ENCODE results near the gene ETHE1.
"Not testable (repeated sequence)": the region's sequence is repeated elsewhere in the genome, so short reads cannot be mapped to it uniquely, and the experiment has no call there.

Gene ETHE1

DNA sequence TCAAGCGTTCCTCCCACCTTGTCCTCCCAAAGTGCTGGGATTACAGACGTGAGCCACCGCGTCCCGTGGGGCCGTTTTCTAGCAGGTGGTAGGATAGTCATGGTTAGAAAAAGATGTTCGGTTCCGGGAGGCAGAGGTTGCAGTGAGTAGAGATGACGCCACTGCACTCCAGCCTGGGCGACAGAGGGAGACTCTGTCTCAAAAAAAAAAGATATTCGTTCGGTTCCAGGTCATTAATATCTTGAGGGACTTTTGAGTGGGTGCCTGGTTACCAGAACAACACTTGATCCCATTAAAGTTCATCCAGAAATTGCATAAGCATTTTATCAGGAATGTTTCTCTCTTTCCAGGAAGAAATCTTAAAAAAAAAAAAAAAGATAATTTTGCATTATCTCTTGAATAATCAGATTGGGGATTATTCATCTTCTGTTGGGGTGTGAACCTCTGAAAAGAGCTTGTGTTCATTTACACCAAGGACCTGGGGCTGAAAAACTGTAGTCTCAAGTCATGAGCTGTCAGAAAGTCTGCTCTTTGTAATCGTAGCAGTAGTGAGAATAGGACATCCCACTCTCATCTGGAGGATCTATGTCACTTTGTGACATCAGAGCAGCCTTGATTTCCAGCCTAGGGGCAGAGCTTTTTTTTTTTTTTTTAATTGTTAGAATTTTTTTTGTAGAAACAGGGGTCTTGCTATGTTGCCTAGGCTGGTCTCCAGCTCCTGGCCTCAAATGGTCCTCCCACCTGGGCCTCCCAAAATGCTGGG is 1.0 kb upstream of the ETHE1 start:
- no peaks in the 10 kb centered on the region for H3K79me2 ChIP-seq (ENCODE audit: insufficient read depth, low read length)
- H3K36me3 ChIP-seq (ENCODE audit: insufficient read depth, low read length): no peaks in the 10 kb centered on the region
- no peaks in the 10 kb centered on the region for H3K27me3 ChIP-seq (ENCODE audit: insufficient read depth, low read length)
- H3K9me3 ChIP-seq (ENCODE audit: low read length): no peaks in the 10 kb centered on the region
- peak overlapping the region; percentile 76 for H3K4me2 ChIP-seq (ENCODE audit: low read length)
- H4K20me1 ChIP-seq (ENCODE audit: insufficient read depth, low read length): no peaks in the 10 kb centered on the region
- H3K9ac ChIP-seq (ENCODE audit: low read length): no peak overlapping the region
- H3K9me2 ChIP-seq (ENCODE audit: low read depth, low read length): no peaks in the 10 kb centered on the region
- H3K27ac ChIP-seq (ENCODE audit: low read depth, low read length, poor library complexity, severe bottlenecking): no peak overlapping the region
- H3F3A ChIP-seq (ENCODE audit: insufficient read depth, low read length): no peaks in the 10 kb centered on the region
- TF ChIP-seq, protein P1, sequence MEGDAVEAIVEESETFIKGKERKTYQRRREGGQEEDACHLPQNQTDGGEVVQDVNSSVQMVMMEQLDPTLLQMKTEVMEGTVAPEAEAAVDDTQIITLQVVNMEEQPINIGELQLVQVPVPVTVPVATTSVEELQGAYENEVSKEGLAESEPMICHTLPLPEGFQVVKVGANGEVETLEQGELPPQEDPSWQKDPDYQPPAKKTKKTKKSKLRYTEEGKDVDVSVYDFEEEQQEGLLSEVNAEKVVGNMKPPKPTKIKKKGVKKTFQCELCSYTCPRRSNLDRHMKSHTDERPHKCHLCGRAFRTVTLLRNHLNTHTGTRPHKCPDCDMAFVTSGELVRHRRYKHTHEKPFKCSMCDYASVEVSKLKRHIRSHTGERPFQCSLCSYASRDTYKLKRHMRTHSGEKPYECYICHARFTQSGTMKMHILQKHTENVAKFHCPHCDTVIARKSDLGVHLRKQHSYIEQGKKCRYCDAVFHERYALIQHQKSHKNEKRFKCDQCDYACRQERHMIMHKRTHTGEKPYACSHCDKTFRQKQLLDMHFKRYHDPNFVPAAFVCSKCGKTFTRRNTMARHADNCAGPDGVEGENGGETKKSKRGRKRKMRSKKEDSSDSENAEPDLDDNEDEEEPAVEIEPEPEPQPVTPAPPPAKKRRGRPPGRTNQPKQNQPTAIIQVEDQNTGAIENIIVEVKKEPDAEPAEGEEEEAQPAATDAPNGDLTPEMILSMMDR (IDR thresholded peaks at IDR 0.05; ENCODE audit: low read length): no peak
- no peak for TF ChIP-seq EZH2 (IDR thresholded peaks at IDR 0.05; ENCODE audit: borderline replicate concordance, low read length)
- H3K4me3 ChIP-seq (ENCODE audit: low read depth, low read length, poor library complexity, severe bottlenecking): no peak overlapping the region
- H2AFZ ChIP-seq (ENCODE audit: low read length): no peak overlapping the region
- peaks cover 38% of the 10 kb centered on the region for H3K4me1 ChIP-seq (ENCODE audit: insufficient read depth, low read length, severe bottlenecking)

DNA sequence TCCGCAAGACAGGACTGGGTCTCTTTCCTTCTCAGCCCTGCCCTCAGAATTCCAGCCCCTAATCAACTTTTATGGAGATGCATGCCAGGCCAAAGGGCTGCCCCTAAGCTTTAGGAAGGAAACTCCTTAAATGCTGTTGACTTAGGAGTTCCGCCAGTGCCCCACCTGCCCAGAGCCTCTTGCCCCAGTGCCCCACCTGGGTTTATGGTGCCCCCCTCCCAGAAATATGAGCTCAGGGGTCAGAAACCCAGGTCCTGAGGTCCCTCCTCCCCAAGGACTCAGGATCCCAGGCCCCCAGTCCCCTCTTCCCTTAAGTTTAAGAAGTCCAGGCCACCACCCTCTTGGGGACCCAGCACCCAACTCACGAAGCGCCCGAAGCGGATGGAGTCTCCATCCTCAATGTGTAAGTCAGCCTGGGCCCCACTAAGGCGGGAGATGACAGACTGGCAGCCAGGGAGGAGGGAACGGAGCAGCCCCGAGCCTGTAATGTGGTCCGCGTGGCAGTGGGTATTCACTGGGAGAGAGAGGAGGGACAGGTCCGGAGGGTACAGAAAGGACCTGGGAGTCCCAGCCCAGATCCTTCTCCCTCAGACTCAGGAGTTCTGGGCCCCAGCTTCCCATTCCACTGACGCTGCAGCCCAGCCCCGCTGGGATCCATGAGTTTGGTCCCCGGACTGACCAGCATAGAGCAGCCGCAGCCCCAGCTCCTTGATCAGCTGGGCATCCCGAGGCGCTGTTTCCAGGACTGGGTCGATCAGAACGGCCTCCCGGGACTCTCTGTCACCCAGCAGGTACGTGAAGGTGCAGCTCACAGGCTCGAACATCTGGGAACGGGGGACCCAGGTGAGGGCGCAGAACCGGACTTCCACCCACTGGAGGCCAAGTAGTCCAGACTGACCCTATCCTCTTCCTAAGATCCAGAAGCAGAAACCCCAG is 897 bp downstream of the ETHE1 start:
- H2AFZ ChIP-seq (ENCODE audit: low read length): no peak overlapping the region
- no peaks in the 10 kb centered on the region for H3K9me3 ChIP-seq (ENCODE audit: low read length)
- H3K9me2 ChIP-seq (ENCODE audit: low read depth, low read length): no peaks in the 10 kb centered on the region
- peak overlapping the region; percentile 64 for H3K4me3 ChIP-seq (ENCODE audit: low read depth, low read length, poor library complexity, severe bottlenecking)
- H4K20me1 ChIP-seq (ENCODE audit: insufficient read depth, low read length): no peaks in the 10 kb centered on the region
- H3K4me1 ChIP-seq (ENCODE audit: insufficient read depth, low read length, severe bottlenecking): peaks cover 27% of the 10 kb centered on the region
- H3K27me3 ChIP-seq (ENCODE audit: insufficient read depth, low read length): no peaks in the 10 kb centered on the region
- TF ChIP-seq EZH2 (IDR thresholded peaks at IDR 0.05; ENCODE audit: borderline replicate concordance, low read length): no peak
- TF ChIP-seq, protein P1 (IDR thresholded peaks at IDR 0.05; ENCODE audit: low read length): no peak
- H3K79me2 ChIP-seq (ENCODE audit: insufficient read depth, low read length): no peaks in the 10 kb centered on the region
- peak overlapping the region; percentile 76 for H3K4me2 ChIP-seq (ENCODE audit: low read length)
- H3K9ac ChIP-seq (ENCODE audit: low read length): peak overlapping the region; percentile 52; the same call in 1 of the 2 replicates
- no peak overlapping the region for H3K27ac ChIP-seq (ENCODE audit: low read depth, low read length, poor library complexity, severe bottlenecking)
- no peaks in the 10 kb centered on the region for H3F3A ChIP-seq (ENCODE audit: insufficient read depth, low read length)
- H3K36me3 ChIP-seq (ENCODE audit: insufficient read depth, low read length): no peaks in the 10 kb centered on the region

DNA sequence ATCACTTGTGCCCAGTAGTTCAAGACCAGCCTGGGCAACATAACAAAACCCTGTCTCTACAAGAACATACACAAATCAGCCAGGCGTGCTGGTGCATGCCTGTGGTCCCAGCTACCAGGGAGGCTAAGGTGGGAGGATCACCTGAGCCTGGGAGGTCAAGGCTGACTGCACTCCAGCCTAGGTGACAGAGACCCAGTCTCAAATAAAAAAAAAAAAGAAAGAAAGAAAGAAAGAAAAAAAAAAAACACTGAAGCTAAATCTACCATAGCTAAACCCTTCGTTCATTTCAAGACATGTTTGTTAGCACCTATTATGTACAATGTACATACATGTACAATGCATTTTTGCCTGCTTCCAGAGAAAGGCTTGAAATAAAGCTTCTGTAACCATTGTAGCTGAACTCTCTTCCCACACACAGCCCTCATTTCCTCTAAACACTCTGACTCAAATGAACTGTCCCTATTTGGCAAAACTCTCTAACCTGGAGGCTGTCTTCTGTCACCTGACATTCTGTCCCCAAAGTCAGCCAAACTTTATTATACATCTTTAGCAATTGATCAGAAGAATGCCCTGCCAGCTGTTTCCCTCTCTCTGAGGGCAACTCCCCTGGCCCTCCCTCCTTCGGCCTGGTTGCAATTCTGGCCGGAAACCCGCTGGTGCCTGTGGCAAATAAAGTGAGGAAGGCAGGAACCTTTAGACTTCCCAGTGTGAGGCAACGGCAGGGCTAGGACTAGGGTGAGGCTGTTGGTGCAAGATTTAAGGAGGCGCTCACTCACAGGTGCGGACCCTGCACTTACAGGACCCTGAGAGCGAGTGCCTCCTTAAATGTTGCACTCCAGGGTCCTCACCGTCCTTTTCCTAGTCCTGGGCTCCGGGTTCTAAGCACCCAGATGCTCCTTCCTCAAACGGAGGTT is 1.8 kb downstream of the ETHE1 start:
- no peaks in the 10 kb centered on the region for H3K79me2 ChIP-seq (ENCODE audit: insufficient read depth, low read length)
- no peaks in the 10 kb centered on the region for H3K9me3 ChIP-seq (ENCODE audit: low read length)
- TF ChIP-seq, protein P1 (IDR thresholded peaks at IDR 0.05; ENCODE audit: low read length): no peak
- no peak for TF ChIP-seq EZH2 (IDR thresholded peaks at IDR 0.05; ENCODE audit: borderline replicate concordance, low read length)
- no peaks in the 10 kb centered on the region for H3K9me2 ChIP-seq (ENCODE audit: low read depth, low read length)
- no peak overlapping the region for H3K9ac ChIP-seq (ENCODE audit: low read length)
- H3K27ac ChIP-seq (ENCODE audit: low read depth, low read length, poor library complexity, severe bottlenecking): no peak overlapping the region
- H4K20me1 ChIP-seq (ENCODE audit: insufficient read depth, low read length): no peaks in the 10 kb centered on the region
- no peak overlapping the region for H3K4me2 ChIP-seq (ENCODE audit: low read length)
- H3K27me3 ChIP-seq (ENCODE audit: insufficient read depth, low read length): no peaks in the 10 kb centered on the region
- H3K36me3 ChIP-seq (ENCODE audit: insufficient read depth, low read length): no peaks in the 10 kb centered on the region
- H2AFZ ChIP-seq (ENCODE audit: low read length): no peak overlapping the region
- no peaks in the 10 kb centered on the region for H3F3A ChIP-seq (ENCODE audit: insufficient read depth, low read length)
- H3K4me3 ChIP-seq (ENCODE audit: low read depth, low read length, poor library complexity, severe bottlenecking): no peak overlapping the region
- H3K4me1 ChIP-seq (ENCODE audit: insufficient read depth, low read length, severe bottlenecking): peaks cover 27% of the 10 kb centered on the region

DNA sequence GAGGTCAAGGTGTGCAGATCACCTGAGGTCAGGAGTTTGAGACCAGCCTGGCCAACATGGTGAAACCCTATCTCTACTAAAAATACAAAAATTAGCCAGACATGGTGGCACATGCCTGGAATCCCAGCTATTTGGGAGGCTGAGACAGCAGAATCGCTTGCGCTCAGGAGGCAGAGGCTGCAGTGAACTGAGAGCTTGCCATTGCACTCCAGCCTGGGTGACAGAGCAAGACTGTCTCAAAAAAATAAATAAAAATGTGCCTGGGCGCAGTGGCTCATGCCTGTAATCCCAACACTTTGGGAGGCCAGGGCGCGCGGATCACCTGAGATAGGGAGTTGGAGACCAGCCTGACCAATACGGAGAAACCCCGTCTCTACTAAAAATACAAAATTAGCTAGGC is 3.3 kb downstream of the ETHE1 start:
- not testable (repeated sequence) for H4K20me1 ChIP-seq (ENCODE audit: insufficient read depth, low read length); H2AFZ ChIP-seq (ENCODE audit: low read length); H3K27me3 ChIP-seq (ENCODE audit: insufficient read depth, low read length); H3K36me3 ChIP-seq (ENCODE audit: insufficient read depth, low read length); H3K9me3 ChIP-seq (ENCODE audit: low read length); H3K9ac ChIP-seq (ENCODE audit: low read length); H3K4me2 ChIP-seq (ENCODE audit: low read length); H3K9me2 ChIP-seq (ENCODE audit: low read depth, low read length); H3K79me2 ChIP-seq (ENCODE audit: insufficient read depth, low read length); H3K4me3 ChIP-seq (ENCODE audit: low read depth, low read length, poor library complexity, severe bottlenecking); H3K27ac ChIP-seq (ENCODE audit: low read depth, low read length, poor library complexity, severe bottlenecking); H3F3A ChIP-seq (ENCODE audit: insufficient read depth, low read length)
- H3K4me1 ChIP-seq (ENCODE audit: insufficient read depth, low read length, severe bottlenecking): peaks cover 35% of the 10 kb centered on the region
